ENCODE measurements around the gene TSPAN2. TPM values are rescaled to one million over a fixed set of nuclear protein-coding genes. Genes with fewer than 3 reads are reported as not detected.

The TSPAN2 gene
- total and polyA plus RNA-seq, 2 donors (not counting 3 experiments of a cell fraction or from before 2014, with no cell fraction given): 1.5 to 5.0 TPM

DNA sequence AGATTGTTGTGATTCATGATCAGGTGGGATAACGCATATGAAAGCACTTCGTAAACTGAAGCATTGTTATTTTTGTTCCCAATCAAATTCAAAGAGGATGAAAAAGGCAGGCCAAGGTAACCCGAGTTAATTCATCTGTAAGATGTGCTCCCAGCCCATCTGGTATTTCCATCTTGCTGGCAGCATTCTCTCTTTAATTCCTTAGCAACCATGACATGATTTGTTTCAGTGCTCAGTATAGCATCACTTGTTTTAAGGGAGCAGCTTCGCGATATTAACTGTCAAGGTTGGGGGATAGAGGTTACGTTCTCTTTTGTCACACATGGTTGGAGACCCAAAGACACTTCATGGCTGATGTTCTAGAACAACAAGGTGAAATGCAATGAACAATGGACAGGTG lies 6.4 kb downstream of the TSPAN2 start:
- TF ChIP-seq MYC (IDR thresholded peaks at IDR 0.05; ENCODE audit: low read depth, low read length) (no peak), GATA2 (IDR thresholded peaks at IDR 0.05; ENCODE audit: insufficient read depth, insufficient read length, low read depth, low read length) (no peak), POLR2A (IDR thresholded peaks at IDR 0.05; ENCODE audit: low read depth, low read length) (no peak)
- TF ChIP-seq, protein P1, sequence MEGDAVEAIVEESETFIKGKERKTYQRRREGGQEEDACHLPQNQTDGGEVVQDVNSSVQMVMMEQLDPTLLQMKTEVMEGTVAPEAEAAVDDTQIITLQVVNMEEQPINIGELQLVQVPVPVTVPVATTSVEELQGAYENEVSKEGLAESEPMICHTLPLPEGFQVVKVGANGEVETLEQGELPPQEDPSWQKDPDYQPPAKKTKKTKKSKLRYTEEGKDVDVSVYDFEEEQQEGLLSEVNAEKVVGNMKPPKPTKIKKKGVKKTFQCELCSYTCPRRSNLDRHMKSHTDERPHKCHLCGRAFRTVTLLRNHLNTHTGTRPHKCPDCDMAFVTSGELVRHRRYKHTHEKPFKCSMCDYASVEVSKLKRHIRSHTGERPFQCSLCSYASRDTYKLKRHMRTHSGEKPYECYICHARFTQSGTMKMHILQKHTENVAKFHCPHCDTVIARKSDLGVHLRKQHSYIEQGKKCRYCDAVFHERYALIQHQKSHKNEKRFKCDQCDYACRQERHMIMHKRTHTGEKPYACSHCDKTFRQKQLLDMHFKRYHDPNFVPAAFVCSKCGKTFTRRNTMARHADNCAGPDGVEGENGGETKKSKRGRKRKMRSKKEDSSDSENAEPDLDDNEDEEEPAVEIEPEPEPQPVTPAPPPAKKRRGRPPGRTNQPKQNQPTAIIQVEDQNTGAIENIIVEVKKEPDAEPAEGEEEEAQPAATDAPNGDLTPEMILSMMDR (IDR thresholded peaks at IDR 0.05; ENCODE audit: extremely low read depth in 1 of 2, insufficient read depth in 1 of 2, low read depth in 1 of 2, low read length in 2 of 2): no peak
- ChIA-PET CTCF (interaction anchor here (1.2 kb wide), 1 partner anchor 18 kb away, joined by 3 read pairs; no protein-coding TSS in a partner anchor), POLR2A (no interaction called here)
- Histone ChIP-seq H3K4me1 (ENCODE audit: control insufficient read depth, extremely low read depth, insufficient read depth, low read length) (peaks cover 15% of the 10 kb centered on the region), H3K9me3 (replicated peaks; ENCODE audit: control insufficient read depth, insufficient read depth, low read length) (no peaks in the 10 kb centered on the region), H3K36me3 (ENCODE audit: control insufficient read depth in 2 of 2, extremely low read depth in 1 of 2, insufficient read depth in 2 of 2, low read length in 2 of 2) (no peaks in the 10 kb centered on the region), H2AFZ (ENCODE audit: low read depth, low read length) (no peak overlapping the region), H3K9me1 (replicated peaks; ENCODE audit: control insufficient read depth, extremely low read depth, insufficient read depth, low read length) (no peaks in the 10 kb centered on the region), H4K20me1 (replicated peaks; ENCODE audit: control insufficient read depth, extremely low read depth, insufficient read depth, low read length) (no peaks in the 10 kb centered on the region), H3K9ac (replicated peaks; ENCODE audit: extremely low read depth, insufficient read depth, low read length) (no peak overlapping the region), H3K79me2 (ENCODE audit: control insufficient read depth, insufficient read depth, low read length) (no peaks in the 10 kb centered on the region), H3K27ac (ENCODE audit: insufficient read depth, low read depth, low read length) (no peak overlapping the region), H3K4me3 (replicated peaks in 1 of 3; ENCODE audit: insufficient read depth in 1 of 3, low read depth in 1 of 3, low read length in 3 of 3) (no peak overlapping the region), H3K4me2 (ENCODE audit: insufficient read depth, low read length) (no peak overlapping the region), H3K27me3 (ENCODE audit: control insufficient read depth in 2 of 2, insufficient read depth in 2 of 2, low read length in 2 of 2) (peaks cover 2% of the 10 kb centered on the region in 2 experiments)
- BruUV-seq (replicated peaks): no TSS peak
- DNase-seq (ENCODE audit: low read depth, low spot score): no peak
- intact Hi-C loops (cut with micrococcal nuclease): no loop called here
- FAIRE-seq: no peak
- dilution Hi-C loops (cut with MboI; ENCODE audit: extremely low pct_ligation_motif_present, low sequenced_read_pairs): no loop called here

DNA sequence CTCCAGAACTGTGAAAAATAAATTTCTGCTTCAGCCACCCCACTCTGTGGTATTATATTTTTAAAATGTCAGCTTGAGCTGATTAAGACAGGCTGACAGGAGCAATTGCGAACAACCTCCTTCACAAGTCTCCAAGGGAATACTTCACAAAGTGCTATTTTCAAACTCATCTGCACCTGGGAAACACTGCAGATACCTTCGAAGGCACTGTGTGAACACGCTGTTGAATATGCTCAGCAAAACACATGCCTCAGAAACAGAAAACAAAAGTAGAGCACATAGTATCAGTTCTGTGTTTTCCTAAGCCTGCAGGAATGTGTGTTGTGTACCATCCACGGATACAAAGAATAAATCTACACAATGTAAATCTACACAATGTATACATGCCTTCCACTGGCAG lies 10.6 kb downstream of the TSPAN2 start:
- no peak overlapping the region for H3K27ac ChIP-seq (ENCODE audit: insufficient read depth, low read depth, low read length)
- H3K9ac ChIP-seq (replicated peaks; ENCODE audit: extremely low read depth, insufficient read depth, low read length): no peak overlapping the region
- H4K20me1 ChIP-seq (replicated peaks; ENCODE audit: control insufficient read depth, extremely low read depth, insufficient read depth, low read length): no peaks in the 10 kb centered on the region
- no peak overlapping the region for H2AFZ ChIP-seq (ENCODE audit: low read depth, low read length)
- POLR2A ChIA-PET: no interaction called here
- H3K4me3 ChIP-seq (replicated peaks in 1 of 3; ENCODE audit: insufficient read depth in 1 of 3, low read depth in 1 of 3, low read length in 3 of 3): no peak overlapping the region
- DNase-seq (ENCODE audit: low read depth, low spot score) (no peak), FAIRE-seq (no peak)
- CTCF ChIA-PET: interaction anchor here (1.5 to 3.0 kb wide), 2 partner anchors 12 to 26 kb away, joined by 3 to 10 read pairs; no protein-coding TSS in a partner anchor
- no peak overlapping the region for H3K4me2 ChIP-seq (ENCODE audit: insufficient read depth, low read length)
- H3K79me2 ChIP-seq (ENCODE audit: control insufficient read depth, insufficient read depth, low read length): no peaks in the 10 kb centered on the region
- no peaks in the 10 kb centered on the region for H3K4me1 ChIP-seq (ENCODE audit: control insufficient read depth, extremely low read depth, insufficient read depth, low read length)
- dilution Hi-C loops (cut with MboI; ENCODE audit: extremely low pct_ligation_motif_present, low sequenced_read_pairs): no loop called here
- no TSS peak for BruUV-seq (replicated peaks)
- TF ChIP-seq POLR2A (IDR thresholded peaks at IDR 0.05; ENCODE audit: low read depth, low read length) (no peak), POLR2AphosphoS5 (IDR thresholded peaks at IDR 0.05; ENCODE audit: insufficient read depth, low read depth, low read length) (no peak), JUN (IDR thresholded peaks at IDR 0.05; ENCODE audit: borderline replicate concordance, insufficient read depth, insufficient read length, low read depth) (no peak), EZH2 (IDR thresholded peaks at IDR 0.05; ENCODE audit: borderline replicate concordance, low read depth, low read length, severe bottlenecking) (no peak), FOS (IDR thresholded peaks at IDR 0.05; ENCODE audit: borderline replicate concordance, insufficient read depth, low read length) (no peak), GATA2 (IDR thresholded peaks at IDR 0.05; ENCODE audit: insufficient read depth, insufficient read length, low read depth, low read length) (no peak), MYC (IDR thresholded peaks at IDR 0.05; ENCODE audit: low read depth, low read length) (no peak)
- TF ChIP-seq, protein P1 (IDR thresholded peaks at IDR 0.05; ENCODE audit: extremely low read depth in 1 of 2, insufficient read depth in 1 of 2, low read depth in 1 of 2, low read length in 2 of 2): no peak
- TF ChIP-seq, protein P2, sequence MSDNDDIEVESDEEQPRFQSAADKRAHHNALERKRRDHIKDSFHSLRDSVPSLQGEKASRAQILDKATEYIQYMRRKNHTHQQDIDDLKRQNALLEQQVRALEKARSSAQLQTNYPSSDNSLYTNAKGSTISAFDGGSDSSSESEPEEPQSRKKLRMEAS (IDR thresholded peaks at IDR 0.05; ENCODE audit: insufficient read depth, insufficient read length): no peak
- intact Hi-C loops (cut with micrococcal nuclease): no loop called here
- no peaks in the 10 kb centered on the region for H3K9me3 ChIP-seq (replicated peaks; ENCODE audit: control insufficient read depth, insufficient read depth, low read length)
- H3K27me3 ChIP-seq (ENCODE audit: control insufficient read depth in 2 of 2, insufficient read depth in 2 of 2, low read length in 2 of 2): peaks cover 7 to 8% of the 10 kb centered on the region in 2 experiments
- no peaks in the 10 kb centered on the region for H3K9me1 ChIP-seq (replicated peaks; ENCODE audit: control insufficient read depth, extremely low read depth, insufficient read depth, low read length)
- no peaks in the 10 kb centered on the region for H3K36me3 ChIP-seq (ENCODE audit: control insufficient read depth in 2 of 2, extremely low read depth in 1 of 2, insufficient read depth in 2 of 2, low read length in 2 of 2)

Data from endothelial cell of umbilical vein (primary cell).